ENCODE data around the gene ATP6V0A1.
"Not testable (repeated sequence)": the region's sequence is repeated elsewhere in the genome, so short reads cannot be mapped to it uniquely, and the experiment has no call there.

The ATP6V0A1 gene

DNA sequence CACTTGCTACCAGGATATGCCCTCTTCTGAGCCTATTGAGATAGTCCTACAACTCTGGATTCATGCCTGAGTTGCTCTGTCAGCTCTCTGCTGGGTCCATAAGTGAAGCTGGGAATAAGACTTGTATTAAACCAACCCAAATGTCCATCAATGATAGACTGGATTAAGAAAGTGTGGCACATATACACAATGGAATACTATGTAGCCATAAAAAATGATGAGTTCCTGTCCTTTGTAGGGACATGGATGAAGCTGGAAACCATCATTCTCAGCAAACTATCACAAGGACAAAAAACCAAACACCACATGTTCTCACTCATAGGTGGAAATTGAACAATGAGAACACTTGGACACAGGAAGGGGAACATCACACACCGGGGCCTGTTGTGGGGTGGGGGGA, 19.1 kb downstream of the ATP6V0A1 start:
- DNase-seq, result not testable (repeated sequence)

DNA sequence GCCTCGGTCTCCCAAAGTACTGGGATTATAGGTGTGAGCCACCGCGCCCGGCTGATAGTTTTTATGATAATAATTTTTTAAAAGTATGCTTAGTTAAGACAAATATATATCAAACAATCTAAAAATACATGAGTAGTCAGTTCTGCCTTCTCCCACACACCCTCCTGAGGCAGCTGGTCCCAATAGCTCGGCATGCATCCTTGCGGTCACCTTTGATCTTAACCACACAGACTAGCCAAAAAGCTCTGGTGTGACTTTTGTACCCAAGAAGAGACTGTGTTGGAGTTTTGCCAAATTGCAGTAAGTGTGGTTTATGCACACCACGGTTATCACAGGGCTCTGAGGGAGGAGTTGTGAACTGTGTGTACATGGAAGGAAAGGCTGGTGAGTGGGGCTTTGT, 25.6 kb downstream of the ATP6V0A1 start:
- no peak for DNase-seq

DNA sequence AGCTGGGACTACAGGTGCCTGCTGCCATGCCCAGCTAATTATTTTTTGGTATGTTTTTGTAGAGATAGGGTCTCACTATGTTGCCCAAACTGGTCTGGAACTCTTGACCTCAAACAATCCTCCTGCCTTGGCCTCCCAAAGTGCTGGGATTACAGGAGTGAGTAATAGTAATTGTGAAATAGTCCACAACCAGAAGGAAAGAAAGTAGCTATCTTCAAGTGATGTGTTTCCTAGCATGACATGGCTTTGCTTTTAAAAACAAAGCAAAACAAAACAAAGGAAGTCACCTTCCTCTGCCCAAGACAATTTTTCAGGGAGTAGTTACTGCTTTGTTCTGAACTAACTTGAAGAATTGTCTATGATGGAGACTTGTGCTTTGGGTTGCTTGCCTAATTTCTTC, 27.0 kb downstream of the ATP6V0A1 start:
- DNase-seq, result no peak

DNA sequence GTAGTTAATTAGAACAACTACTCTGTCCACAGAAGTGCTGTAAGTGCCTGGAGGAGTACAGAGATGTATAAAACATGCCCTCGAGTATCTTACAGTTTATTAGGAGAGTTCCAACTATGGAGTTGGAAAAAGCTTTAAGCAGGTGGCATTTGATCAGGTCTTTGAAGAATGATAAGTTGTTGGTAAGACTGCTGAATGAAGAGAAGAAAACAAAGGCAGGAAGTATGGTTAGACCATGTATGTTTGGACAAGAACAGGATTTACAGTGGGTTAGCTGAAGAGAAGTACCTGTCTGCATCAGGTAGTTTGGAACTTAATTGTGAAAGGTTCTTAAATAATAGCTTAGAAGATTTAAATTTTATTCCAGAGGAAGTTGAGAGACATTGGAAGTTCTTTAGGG, 29.4 kb downstream of the ATP6V0A1 start:
- no peak for DNase-seq

DNA sequence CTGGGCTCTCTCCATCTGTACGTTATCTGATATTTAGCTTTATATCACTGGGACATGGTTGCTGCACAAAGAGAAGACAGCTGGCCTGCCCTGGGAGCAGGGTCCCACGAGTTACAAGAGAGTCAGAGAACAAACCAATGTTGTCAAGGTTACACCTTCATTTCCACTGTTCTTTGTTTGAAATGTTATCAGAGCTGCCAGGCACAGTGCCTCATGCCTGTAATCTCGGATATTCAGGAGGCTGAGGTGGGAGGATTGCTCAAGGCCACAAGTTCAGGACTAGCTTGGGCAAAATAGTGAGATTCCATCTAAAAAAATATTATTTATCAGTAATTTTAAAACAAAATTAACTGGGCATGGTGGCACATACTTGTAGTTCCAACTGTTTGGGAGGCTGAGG, 34.6 kb downstream of the ATP6V0A1 start:
- no peak for DNase-seq

DNA sequence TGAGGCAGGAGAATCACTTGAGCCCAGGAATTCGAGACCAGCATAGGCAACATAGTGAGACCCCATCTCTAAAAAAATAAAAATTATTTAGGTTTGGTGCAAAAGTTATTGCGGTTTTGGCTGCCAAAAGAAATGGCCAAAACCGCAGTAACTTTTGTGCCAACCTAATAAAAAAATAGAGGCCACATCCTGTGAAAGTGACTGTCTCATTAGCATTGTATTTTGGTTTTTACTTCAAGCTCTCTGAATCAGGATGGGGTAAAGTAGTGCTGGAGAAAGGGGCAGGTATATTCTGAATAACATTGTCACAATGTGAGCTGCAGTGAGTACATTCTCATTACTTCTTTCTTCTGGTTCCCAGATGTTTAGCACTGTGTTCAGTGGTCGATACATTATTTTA, 36.0 kb downstream of the ATP6V0A1 start:
- DNase-seq, result no peak

DNA sequence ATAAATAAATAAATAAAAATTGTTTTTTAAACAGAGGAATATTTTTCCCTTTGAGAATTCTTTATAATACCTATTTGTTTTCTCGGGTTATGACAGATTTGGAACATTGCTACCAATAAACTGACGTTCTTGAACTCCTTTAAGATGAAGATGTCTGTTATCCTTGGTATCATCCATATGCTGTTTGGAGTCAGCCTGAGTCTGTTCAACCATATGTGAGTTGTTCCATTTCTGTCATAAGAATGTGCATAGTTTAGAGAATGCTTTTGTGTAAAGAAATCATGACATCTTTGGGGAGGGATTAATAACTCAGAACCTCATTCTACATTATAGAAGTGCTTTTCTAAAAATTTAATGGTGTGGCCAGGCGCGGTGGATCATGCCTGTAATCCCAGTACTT, 40.1 kb downstream of the ATP6V0A1 start:
- no peak for DNase-seq

DNA sequence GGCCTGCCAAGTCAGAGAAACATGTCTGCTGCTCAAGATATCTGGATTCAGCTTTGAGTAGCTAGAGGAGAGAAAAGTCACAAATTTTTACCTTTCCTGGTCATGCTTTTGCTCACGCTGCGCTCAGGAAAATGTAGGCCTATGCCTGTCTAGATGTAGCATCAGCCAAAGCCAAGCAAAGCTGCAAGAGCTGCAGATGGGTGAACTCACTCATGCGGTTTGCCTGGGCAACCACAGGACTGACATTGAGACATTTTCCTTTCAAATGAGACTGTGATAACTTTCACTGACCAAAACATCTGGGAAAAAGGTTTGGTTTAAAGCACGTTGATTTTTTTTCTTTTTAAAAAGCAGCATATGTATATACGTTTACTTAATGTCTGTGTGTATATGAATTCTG, 43.4 kb downstream of the ATP6V0A1 start:
- DNase-seq, result no peak

DNA sequence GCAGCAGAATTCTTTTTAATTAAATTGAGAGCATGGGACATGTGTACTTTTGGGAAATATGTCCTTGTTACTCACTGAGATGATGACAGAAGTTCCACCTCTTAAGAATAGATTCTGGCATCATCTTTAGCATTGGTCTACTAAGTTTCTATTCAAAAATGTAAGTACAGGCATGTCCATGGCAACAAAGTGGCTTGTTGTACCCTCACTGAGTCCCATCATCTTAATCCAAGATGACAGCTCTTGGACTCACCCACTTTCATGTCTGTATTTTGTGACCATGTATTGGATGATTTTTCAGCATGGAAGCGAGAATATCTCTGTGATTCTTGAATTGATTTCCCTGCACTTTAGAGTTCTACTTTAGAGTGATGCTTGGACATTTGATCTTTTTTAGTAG, 44.2 kb downstream of the ATP6V0A1 start:
- DNase-seq, result no peak

DNA sequence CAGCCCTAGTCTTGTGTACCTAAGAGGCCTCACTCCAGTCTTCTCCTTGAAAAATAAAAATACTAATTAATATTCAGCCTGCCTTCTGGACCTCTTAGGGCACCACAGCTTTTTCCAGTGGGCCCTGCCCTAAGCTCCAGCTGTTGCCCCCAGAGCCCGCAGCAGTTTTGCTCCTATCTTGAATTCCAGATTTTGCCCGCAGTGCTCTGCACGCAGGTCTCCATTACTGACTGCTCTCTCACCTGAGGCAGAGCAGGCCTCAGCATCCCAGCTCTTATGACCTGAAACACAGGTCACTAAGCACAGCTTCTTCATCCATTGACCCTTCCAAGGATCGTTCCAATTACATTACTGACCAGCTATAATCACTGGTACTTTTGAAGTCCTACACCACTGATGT, 49.0 kb downstream of the ATP6V0A1 start:
- no peak for DNase-seq

DNA sequence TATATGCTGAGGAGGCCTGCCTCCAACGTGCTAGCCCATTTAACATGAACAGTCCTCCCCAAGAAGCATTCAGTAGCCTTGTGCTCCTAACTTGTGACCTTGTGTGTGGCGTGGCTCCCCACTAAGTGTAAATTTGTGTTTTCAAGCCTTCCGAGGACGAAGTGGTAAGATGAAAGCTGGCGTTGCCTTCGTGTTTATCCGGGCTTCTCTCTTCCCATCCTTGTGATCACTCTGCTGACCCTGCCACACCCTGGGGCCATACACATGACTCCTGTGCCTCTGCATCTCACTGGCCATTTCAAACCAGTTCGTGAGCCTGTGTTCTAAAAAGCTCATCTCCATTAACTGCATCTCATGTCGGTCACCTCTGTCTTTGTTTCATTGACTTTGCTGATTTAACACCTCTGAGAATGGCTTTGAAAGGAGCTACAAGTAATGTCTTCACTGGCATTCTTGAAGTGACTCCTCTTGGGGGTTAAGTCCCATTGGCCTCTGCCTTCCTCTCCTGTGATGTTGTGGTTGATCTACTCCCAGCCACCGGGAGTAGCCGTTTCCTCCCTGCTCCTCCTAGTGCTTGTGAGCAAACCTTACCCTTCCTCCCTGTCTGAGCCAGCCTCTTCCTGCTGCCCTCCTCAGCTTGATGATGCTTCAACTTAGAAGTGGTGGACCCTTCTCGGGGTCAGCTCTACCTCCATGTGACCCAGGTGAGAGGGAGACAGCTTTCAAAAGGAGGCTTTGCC, 49.9 kb downstream of the ATP6V0A1 start:
- DNase-seq, result no peak

DNA sequence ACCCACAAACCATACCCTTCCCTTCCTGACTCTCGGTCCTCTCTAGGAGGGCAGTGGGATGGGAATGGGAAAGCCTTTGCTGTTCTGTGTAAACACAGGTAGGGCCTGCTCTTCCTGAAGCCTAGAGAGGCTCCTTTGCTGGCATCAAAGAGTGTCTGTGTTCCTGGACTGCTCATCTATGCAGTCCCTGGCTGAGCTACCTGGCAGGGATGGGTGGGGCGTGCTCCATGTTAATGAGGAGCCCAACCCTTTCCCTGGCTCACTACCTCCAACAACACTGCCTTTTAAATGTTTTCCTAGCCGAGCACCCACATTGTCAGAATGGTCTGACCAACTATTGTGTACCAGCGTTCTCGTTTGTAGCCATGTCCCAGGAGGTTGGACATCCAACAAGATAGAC, 50.7 kb downstream of the ATP6V0A1 start:
- no peak for DNase-seq

DNA sequence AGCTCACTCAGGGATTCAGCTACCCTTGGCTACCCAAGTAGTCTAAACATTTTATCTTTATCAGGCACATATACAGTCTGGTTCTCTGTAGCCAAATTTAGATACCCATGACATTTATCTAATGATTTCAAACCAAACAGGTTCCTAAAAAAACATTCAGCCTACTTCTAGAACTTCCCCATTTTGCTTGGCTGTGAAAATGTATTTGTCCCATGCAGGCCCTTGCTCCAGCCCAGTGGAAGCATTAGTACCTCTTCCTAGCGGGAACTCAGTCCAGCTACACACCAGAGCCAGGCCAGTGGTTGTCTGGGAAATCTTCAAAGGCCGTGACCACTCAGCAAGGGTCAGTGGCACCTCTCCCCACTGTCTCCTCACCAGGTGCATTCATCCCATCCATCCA, 51.2 kb downstream of the ATP6V0A1 start:
- DNase-seq, result no peak

DNA sequence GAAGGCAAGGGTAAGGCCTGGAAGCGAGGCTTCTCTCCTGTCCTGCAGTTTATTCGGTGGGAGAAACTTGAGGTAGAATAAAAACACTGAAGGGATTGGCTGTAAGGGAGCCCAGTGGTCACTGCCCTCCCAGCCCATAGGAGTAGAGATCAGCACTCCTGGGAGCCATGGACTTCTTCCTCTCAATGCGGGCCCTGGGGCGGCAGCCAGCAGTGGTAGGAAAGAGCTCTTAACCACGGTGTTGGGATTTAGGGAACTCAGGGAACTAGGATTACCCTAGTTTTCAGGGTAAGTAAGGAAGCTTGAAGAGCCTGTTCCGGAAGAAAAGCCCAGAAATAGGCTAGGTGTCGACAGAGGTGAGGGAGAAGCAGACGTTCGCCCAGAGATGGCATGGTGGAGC, 53.6 kb downstream of the ATP6V0A1 start:
- no peak for DNase-seq

DNA sequence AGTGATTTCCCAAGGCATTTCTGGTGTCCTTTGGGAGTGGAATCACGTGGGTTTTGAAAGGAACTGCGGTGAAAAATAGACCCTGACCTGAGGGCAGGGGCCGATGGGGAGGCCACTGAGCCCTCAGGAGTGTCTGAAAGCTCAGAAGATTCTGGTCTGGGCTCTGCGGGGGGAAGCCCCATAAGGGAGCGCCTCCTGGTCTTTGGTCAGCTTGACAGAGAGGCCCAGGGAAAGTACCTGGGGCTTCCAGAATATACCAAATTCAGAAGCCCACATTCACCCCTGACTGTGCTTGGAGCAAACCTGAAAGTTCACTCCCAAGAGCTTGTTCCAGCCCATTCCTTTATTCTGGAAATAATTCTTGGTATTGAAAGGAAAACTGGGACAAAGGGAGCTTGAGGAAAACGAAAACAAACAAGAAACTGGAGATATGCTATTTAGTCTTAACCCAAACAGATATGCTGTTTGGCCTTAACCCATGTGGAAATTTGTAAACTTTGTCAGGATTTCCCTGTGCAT, 54.1 kb downstream of the ATP6V0A1 start:
- no peak for DNase-seq

DNA sequence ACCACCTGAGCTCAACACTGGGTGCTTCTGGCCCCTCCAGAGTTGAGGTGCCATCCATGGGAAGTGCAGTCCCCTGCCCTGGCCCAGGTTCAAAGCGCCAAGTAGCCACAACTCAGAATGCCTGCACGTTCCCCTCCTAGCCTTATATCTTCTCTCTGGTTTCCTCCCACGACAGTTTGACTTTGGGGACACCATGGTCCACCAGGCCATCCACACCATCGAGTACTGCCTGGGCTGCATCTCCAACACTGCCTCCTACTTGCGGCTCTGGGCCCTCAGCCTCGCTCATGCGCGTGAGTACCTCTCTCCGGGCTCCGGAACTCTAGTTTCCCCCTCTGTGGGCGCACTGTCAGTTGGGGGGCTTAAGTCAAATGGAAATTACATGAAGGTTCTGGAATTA, 55.0 kb downstream of the ATP6V0A1 start:
- DNase-seq, result no peak

DNA sequence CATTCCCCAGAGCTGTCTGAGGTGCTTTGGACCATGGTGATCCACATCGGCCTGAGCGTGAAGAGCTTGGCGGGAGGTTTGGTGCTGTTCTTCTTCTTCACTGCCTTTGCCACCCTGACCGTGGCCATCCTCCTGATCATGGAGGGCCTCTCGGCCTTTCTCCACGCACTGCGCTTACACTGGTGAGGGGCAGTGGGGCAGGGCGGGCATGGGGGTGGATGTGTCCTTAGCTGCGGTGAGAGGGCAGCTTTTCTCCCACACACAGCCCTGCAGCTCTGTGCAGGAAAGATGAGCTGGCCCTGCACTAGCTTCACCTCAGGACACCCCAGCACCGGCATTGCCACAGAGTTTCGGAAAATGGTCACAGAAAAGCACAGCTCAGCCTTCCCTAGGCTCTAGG, 55.6 kb downstream of the ATP6V0A1 start:
- no peak for DNase-seq

DNA sequence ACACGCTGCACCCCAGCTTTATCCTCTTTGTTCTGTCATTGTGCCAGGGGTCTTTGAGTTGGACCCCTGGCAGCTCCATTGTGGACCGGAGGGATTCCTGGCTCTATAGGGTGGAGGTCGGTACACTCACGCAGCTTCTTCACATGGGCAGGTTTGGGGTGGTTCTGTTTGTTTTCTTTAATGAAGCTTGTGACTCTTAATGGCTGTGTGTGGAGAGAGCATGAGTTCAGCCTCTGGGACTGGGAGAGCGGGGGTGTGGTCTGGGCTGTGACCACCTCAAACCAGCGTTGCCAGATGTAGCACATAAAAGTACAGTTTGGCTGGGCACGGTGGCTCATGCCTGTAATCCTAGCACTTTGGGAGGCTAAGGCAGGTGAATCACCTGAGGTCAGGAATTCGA, 56.2 kb downstream of the ATP6V0A1 start:
- no peak for DNase-seq

DNA sequence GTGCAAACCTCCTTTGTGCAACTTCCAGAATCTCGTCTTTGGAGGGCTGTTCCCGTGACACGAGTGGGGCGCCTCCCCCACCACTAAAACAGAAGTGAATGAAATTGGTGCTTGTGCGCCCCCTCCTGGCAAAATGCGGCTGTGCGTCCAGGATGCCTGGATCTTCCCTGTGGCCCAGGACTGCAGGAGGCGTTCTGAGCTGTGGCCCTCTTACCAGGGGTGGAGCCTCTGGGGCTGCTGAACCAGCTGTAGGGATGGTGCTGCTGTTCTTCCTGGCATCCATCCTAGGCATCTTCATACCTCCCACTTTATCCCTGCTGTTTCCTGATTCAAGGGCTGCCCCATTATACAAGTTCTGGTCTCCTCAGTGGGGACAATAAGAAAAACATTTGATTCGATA, 58.8 kb downstream of the ATP6V0A1 start:
- DNase-seq, result peak; percentile 43

DNA sequence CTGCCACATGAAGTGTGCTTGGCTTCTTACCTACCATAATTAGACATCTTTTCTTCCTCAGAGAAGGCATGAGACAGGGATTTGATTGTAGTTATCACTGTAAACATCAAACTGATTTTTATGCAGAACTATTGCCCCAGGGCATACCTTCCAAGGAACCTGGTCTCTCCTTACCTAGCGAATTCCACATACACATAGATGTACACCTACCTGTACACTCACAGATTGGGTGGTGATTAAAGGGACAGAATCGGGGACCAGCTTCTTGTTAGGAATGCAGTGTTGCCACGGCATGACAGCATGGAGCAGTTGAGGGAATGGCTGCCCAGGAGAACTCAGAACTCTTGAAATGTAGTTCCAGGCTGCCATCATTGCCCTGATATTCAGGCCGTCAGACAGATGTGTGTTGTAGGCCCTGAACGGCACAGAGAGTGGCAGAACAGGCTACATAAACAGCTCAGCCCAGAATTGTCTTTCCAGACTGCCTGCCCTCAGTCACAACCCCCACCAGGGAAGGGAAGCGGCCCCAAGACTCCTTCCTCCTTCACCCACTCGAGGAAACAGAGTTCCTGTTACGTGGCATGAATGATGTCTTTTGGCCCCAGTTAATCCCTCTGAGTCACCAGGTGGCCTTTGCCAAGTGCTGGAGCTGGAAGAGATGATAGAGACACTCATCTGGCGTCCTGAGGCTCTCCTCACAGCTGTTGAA, 59.5 kb downstream of the ATP6V0A1 start:
- no peak for DNase-seq

DNA sequence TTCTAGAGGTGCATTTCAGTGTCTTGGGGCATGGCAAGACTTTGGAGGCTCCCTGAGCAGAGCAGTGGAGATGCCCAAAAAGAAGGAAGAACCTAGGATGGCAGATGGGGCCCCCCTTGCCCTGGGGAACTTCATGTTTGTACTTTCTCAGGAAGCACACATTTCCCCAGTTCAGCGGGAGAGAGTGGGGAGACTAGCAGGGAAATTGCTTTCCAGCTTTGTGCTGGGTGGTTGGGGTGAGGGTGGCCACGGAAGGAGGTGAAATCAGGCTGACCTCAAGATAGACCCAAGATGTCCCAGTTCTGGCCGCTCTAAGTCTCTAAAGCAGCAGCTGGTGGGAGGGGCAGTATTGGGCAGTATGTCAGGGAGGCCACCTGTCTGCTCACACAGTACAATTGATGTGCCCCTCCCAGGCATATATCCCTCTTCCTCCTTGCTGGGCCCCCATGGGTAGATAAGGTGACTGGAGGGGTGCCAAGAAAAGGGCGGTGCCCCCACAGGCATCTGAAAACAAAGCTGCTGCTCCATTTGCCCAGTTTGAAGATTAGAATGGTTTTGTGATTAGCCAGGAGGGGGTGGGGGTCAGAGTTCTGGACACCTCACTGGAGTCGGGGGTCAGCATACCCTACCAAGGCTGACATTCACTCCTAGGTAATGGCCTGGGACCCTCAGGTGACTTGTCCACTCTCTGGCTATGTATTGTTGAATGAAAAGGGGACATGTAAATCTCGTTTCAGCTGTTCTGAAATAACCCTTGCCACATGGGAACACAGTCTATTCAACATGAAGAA, 60.3 kb downstream of the ATP6V0A1 start:
- no peak for DNase-seq

DNA sequence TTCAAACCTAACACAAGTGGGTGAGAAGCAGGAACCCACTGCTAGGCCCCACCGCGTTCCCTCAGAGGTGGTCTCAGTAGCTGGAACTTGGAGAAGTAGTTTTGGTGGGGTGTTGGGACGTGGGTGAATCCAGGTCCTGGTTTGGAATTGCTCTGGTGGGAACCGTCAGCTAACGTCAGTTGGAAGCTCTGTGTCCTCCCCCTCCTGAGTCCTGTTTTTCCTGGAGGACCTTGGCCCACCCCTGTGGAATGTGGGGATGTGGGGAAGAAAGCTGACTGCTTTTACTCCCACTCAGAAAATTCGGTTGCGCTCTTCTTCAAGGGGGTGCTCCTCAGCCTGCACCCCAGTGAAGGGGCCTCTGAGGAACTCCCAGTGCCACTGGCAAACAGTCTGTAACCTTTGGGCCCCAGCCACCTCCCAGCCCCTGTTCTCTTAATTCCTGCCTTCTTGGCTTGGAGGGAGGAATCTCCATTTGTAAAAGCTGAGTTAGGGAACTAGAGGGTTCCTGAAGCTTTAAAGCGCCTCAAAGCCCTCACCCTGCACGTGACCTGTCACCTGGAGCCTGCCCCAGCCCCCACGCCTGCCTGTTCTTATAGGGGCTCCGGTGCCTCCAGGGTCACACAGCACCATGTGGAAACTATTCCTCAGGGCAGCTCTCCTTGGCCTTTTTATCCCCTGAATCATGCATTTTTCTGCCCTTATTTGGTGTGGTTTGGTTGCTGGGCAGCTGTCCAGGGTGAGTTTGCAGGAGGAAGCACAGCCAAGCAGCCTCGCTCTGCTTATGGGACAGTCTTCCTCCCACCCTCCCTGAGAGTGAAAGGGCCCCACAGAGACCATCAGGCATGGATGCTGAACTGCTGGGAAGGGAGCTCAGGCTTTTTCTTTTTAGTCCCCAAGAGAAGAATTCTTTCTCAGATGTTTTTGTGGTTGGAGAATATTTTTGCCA, 61.1 kb downstream of the ATP6V0A1 start:
- DNase-seq, result no peak

DNA sequence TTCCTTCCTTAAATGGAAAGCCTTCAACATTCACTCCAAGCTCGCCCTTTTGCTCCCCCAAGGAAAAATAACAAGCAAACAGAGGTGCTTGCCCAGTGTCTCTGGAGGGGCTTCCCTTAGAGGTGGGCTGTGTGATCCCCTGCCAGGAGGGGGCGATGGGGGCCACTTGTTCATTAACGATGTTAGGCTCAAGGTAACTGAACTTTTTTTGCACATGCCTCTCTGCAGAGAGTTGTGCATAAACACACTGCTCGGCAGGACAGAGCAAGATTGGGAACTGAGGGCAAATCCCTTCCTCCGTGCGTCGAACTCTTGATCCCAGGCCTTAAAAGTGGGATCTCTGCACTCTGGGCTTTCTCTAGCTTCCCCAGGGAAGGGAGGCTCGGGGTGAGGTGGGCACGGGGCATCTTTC, 61.9 kb downstream of the ATP6V0A1 start:
- no peak for DNase-seq

All from NCI-H146 (cell line).